ENCODE measurements around the gene NR6A1. TPM values are rescaled to one million over a fixed set of nuclear protein-coding genes. Genes with fewer than 3 reads are reported as not detected.

Gene NR6A1
- polyA plus RNA-seq, 1 experiment: 0.25 TPM

GRCh38 chr9:124706685-124707084, 64.4 kb downstream of the NR6A1 start:
- no peak for TF ChIP-seq CTCF (IDR thresholded peaks at IDR 0.05; ENCODE audit: insufficient read depth, low read depth, low read length)
- no peak for DNase-seq (ENCODE audit: low read depth)
- ChIA-PET POLR2A (no interaction called here), CTCF (no interaction called here)
- Histone ChIP-seq H3K4me3 (ENCODE audit: low read depth, low read length) (no peak overlapping the region), H3K27me3 (ENCODE audit: control insufficient read depth, insufficient read depth, low read length) (no peaks in the 10 kb centered on the region), H3K36me3 (ENCODE audit: control insufficient read depth, insufficient read depth, low read length) (no peaks in the 10 kb centered on the region)

- POLR2A ChIA-PET: no interaction called here
- Histone ChIP-seq H3K27me3 (ENCODE audit: control insufficient read depth, insufficient read depth, low read length) (no peaks in the 10 kb centered on the region), H3K36me3 (ENCODE audit: control insufficient read depth, insufficient read depth, low read length) (peaks cover 2% of the 10 kb centered on the region; the same call in 1 of the 2 replicates), H3K4me3 (ENCODE audit: low read depth, low read length) (no peak overlapping the region)
- no peak for DNase-seq (ENCODE audit: low read depth)
- CTCF ChIA-PET: interaction anchor here (1.2 to 1.5 kb wide), 2 partner anchors 9 to 12 kb away, joined by 3 to 6 read pairs; no protein-coding TSS in a partner anchor
- TF ChIP-seq CTCF (IDR thresholded peaks at IDR 0.05; ENCODE audit: insufficient read depth, low read depth, low read length): no peak
These were observed 71.5 kb downstream of the NR6A1 start for GRCh38 chr9:124699575-124699974.

DNA sequence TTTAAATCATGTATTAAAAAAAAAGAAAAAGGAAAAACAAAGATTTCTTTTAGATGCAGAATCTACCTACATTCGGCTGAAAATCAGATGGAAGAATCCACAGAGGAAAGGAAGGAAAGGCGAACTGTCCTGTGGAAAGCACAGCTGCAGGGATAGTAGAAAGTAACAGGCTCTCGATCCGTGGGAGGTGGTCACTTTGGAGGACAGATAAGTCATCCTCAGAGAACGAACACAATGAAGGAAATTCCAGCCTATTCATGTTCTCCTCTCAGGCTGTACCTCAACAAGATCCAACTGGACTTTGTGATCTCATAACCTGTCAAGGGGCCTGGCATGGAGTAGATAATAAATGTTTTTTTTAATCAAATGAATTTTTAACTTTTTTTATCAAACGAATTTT, 72.8 kb downstream of the NR6A1 start:
- Histone ChIP-seq H3K27me3 (ENCODE audit: control insufficient read depth, insufficient read depth, low read length) (no peaks in the 10 kb centered on the region), H3K36me3 (ENCODE audit: control insufficient read depth, insufficient read depth, low read length) (peaks cover 2% of the 10 kb centered on the region), H3K4me3 (ENCODE audit: low read depth, low read length) (no peak overlapping the region)
- POLR2A ChIA-PET: interaction anchor here (0.7 kb wide), 1 partner anchor 81 kb away, joined by 3 read pairs; no protein-coding TSS in a partner anchor
- CTCF ChIA-PET: interaction anchor here (1.2 to 1.5 kb wide), 3 partner anchors 10 to 13 kb away, joined by 3 to 6 read pairs (median 3); no protein-coding TSS in a partner anchor
- TF ChIP-seq CTCF (IDR thresholded peaks at IDR 0.05; ENCODE audit: insufficient read depth, low read depth, low read length): no peak
- DNase-seq (ENCODE audit: low read depth): no peak

- POLR2A ChIA-PET: interaction anchor here (0.7 kb wide), 2 partner anchors 33 to 81 kb away, joined by 3 to 6 read pairs; no protein-coding TSS in a partner anchor
- no peak for DNase-seq (ENCODE audit: low read depth)
- H3K27me3 ChIP-seq (ENCODE audit: control insufficient read depth, insufficient read depth, low read length): no peaks in the 10 kb centered on the region
These were observed 73.5 kb downstream of the NR6A1 start for GRCh38 chr9:124697326-124698200.

More at GRCh38 chr9:124697326-124698200, 73.5 kb downstream of the NR6A1 start:
- peaks cover 2% of the 10 kb centered on the region for H3K36me3 ChIP-seq (ENCODE audit: control insufficient read depth, insufficient read depth, low read length)
- no peak for TF ChIP-seq CTCF (IDR thresholded peaks at IDR 0.05; ENCODE audit: insufficient read depth, low read depth, low read length)
- CTCF ChIA-PET: interaction anchor here (1.0 to 1.3 kb wide), 3 partner anchors 11 to 82 kb away, joined by 3 to 6 read pairs (median 4); no protein-coding TSS in a partner anchor
- no peak overlapping the region for H3K4me3 ChIP-seq (ENCODE audit: low read depth, low read length)

All from BJ (cell line).